ENCODE measurements around the gene LRGUK. TPM values are rescaled to one million over a fixed set of nuclear protein-coding genes. Genes with fewer than 3 reads are reported as not detected.

LRGUK gene
- polyA plus RNA-seq, 1 experiment: not detected

DNA sequence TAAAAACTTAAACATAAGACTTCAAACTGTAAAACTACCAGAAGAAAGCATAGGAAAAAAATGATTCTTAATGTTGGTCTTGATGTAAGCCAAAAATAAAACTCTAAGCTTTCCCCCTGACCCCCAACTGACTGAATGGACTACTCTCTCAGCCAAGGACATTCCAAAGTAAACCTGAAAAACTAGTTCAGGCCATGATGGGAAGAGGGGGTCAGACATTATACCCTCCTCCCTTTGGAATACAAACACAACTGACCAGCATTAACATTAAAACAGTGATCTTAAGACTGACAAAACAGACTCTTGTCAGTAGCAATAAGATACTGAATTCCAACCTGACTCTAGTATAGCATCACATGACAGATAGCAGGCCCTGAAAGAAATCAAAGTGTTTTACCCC is 13.5 kb upstream of the LRGUK start:
- Histone ChIP-seq H3K27me3 (ENCODE audit: control insufficient read depth, insufficient read depth, low read length) (no peaks in the 10 kb centered on the region), H3K36me3 (ENCODE audit: control insufficient read depth, insufficient read depth, low read length) (no peaks in the 10 kb centered on the region), H3K4me3 (ENCODE audit: low read depth, low read length) (no peak overlapping the region)
- DNase-seq (ENCODE audit: low read depth): no peak
- TF ChIP-seq, protein P1, sequence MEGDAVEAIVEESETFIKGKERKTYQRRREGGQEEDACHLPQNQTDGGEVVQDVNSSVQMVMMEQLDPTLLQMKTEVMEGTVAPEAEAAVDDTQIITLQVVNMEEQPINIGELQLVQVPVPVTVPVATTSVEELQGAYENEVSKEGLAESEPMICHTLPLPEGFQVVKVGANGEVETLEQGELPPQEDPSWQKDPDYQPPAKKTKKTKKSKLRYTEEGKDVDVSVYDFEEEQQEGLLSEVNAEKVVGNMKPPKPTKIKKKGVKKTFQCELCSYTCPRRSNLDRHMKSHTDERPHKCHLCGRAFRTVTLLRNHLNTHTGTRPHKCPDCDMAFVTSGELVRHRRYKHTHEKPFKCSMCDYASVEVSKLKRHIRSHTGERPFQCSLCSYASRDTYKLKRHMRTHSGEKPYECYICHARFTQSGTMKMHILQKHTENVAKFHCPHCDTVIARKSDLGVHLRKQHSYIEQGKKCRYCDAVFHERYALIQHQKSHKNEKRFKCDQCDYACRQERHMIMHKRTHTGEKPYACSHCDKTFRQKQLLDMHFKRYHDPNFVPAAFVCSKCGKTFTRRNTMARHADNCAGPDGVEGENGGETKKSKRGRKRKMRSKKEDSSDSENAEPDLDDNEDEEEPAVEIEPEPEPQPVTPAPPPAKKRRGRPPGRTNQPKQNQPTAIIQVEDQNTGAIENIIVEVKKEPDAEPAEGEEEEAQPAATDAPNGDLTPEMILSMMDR (IDR thresholded peaks at IDR 0.05; ENCODE audit: insufficient read depth, low read depth, low read length): no peak
- ChIA-PET POLR2A (no interaction called here), CTCF (no interaction called here)

DNA sequence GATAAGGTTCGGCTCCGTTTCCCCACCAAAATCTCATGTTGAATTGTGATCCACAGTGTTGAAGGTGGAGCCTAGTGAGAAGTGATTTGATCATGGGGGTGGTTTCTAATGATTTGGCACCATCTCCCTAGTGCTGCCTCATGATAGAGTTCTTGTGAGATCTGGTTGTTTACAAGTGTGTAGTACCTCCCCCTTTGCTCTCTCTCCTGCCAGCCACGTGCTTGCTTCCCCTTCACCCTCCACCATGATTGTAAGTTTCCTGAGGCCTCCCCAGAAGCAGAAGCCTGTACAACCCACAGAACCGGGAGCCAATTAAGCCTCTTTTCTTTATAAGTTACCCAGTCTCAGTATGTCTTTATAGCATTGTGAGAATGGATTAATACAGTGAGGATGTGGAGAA is 12.1 kb upstream of the LRGUK start:
- Histone ChIP-seq H3K27me3 (ENCODE audit: control insufficient read depth, insufficient read depth, low read length) (no peaks in the 10 kb centered on the region), H3K36me3 (ENCODE audit: control insufficient read depth, insufficient read depth, low read length) (no peaks in the 10 kb centered on the region), H3K4me3 (ENCODE audit: low read depth, low read length) (no peak overlapping the region)
- ChIA-PET POLR2A (no interaction called here), CTCF (interaction anchor here (1.4 kb wide), 1 partner anchor 25 kb away, joined by 3 read pairs; no protein-coding TSS in a partner anchor)
- TF ChIP-seq, protein P1 (IDR thresholded peaks at IDR 0.05; ENCODE audit: insufficient read depth, low read depth, low read length): no peak
- no peak for DNase-seq (ENCODE audit: low read depth)

DNA sequence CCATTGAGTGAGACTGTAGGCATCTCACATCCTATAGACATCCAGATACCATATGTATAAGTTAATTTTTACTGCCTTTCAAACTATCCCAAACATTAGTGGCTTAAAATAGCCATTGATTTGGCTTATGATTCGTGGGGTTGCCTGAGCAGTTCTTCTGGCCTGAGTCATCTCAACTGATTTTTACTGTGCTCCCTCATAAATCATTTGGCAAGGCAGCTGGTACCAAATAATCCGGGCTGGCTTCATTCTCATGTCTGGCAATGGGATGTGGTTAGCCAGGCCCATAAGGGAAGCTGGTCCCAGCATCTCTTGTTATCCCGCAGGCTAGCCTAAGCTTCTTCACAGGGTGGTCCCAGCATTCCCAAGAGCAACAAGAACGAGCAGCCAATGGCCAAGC is 6.7 kb upstream of the LRGUK start:
- no peaks in the 10 kb centered on the region for H3K36me3 ChIP-seq (ENCODE audit: control insufficient read depth, insufficient read depth, low read length)
- TF ChIP-seq, protein P1 (IDR thresholded peaks at IDR 0.05; ENCODE audit: insufficient read depth, low read depth, low read length): no peak
- H3K4me3 ChIP-seq (ENCODE audit: low read depth, low read length): no peak overlapping the region
- no peaks in the 10 kb centered on the region for H3K27me3 ChIP-seq (ENCODE audit: control insufficient read depth, insufficient read depth, low read length)
- DNase-seq (ENCODE audit: low read depth): no peak
- CTCF ChIA-PET: interaction anchor here (0.9 to 2.3 kb wide), 2 partner anchors 21 to 245 kb away, joined by 3 to 5 read pairs; no protein-coding TSS in a partner anchor
- POLR2A ChIA-PET: interaction anchor here (0.7 kb wide), 1 partner anchor 47 kb away, joined by 3 read pairs; no protein-coding TSS in a partner anchor

DNA sequence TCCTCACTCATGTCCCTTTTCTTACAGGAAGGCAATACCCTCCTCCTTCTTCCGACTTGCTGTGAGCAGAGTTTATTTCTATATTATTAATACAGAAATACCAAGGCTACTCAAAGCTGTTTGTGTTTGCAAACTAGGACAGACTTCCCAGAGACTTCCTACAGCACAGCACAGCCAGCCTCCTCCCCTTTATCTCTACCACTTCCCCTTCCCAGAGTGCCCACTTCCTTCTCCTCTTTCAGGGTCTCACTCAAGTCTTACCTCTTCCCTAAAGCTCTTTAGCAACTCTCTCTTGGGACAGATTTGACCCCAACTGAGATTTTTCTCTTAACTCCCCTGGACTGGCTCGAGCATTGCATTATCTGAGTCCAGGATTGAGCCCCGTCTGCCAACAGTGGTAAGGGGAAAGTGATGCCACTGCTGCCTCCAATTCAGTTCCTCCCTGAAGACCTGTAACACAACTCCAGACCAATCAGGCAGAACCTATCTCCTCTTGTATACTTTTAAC is 5.5 kb upstream of the LRGUK start:
- TF ChIP-seq, protein P1 (IDR thresholded peaks at IDR 0.05; ENCODE audit: insufficient read depth, low read depth, low read length): no peak
- Histone ChIP-seq H3K27me3 (ENCODE audit: control insufficient read depth, insufficient read depth, low read length) (no peaks in the 10 kb centered on the region), H3K36me3 (ENCODE audit: control insufficient read depth, insufficient read depth, low read length) (no peaks in the 10 kb centered on the region), H3K4me3 (ENCODE audit: low read depth, low read length) (no peak overlapping the region)
- ChIA-PET CTCF (interaction anchor here (2.3 kb wide), 1 partner anchor 20 kb away, joined by 5 read pairs; no protein-coding TSS in a partner anchor), POLR2A (no interaction called here)
- no peak for DNase-seq (ENCODE audit: low read depth)

DNA sequence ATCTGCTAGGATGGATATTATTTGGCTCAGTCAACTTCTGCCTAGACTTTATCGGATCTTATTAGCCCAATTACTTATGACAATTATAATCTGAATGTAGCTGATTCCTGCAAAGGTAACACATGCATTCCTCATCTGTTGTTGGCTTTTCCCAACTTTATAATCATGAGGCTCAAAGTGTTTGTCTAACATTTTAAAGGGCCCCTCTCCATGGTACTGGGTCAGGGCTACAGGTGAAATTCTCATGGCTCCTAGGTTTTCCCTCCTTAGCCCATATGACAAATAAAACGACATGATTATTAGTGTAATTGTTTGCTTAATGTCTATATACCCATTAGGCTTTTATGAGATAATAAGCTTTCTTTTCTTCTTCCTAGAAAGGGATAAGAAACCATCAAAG is 4.2 kb upstream of the LRGUK start:
- H3K36me3 ChIP-seq (ENCODE audit: control insufficient read depth, insufficient read depth, low read length): no peaks in the 10 kb centered on the region
- ChIA-PET CTCF (no interaction called here), POLR2A (no interaction called here)
- H3K27me3 ChIP-seq (ENCODE audit: control insufficient read depth, insufficient read depth, low read length): no peaks in the 10 kb centered on the region; the same call in 1 of the 2 replicates
- DNase-seq (ENCODE audit: low read depth): no peak
- no peak overlapping the region for H3K4me3 ChIP-seq (ENCODE audit: low read depth, low read length)
- TF ChIP-seq, protein P1 (IDR thresholded peaks at IDR 0.05; ENCODE audit: insufficient read depth, low read depth, low read length): no peak
